ENCODE measurements around the gene TFDP2.
A peak's percentile ranks its signal among the peaks of the same experiment; 100 is the strongest.
"Not testable (repeated sequence)": the region's sequence is repeated elsewhere in the genome, so short reads cannot be mapped to it uniquely, and the experiment has no call there.

TFDP2 gene

GRCh38 chr3:141914311-141914710 is 235.0 kb downstream of the TFDP2 start:
- no peak for ATAC-seq (replicated peaks; ENCODE audit: extremely low read depth, poor library complexity, severe bottlenecking)
- no peak for DNase-seq (ENCODE audit: low spot score in 2 of 2)
- Mint-ChIP-seq H3K9me3 (peaks cover 6% of the 10 kb centered on the region), H3K4me3 (no peak overlapping the region), H3K27ac (ENCODE audit: low read depth) (no peak overlapping the region), H3K27me3 (no peaks in the 10 kb centered on the region), H3K4me1 (peaks cover 6% of the 10 kb centered on the region), H3K36me3 (ENCODE audit: insufficient read depth) (peaks cover 35% of the 10 kb centered on the region)

- H3K4me3 Mint-ChIP-seq: no peak overlapping the region
- H3K27me3 Mint-ChIP-seq: no peaks in the 10 kb centered on the region
- peaks cover 6% of the 10 kb centered on the region for H3K9me3 Mint-ChIP-seq
- peak in 1 of 2 donors; percentile 44 for DNase-seq (ENCODE audit: low spot score in 2 of 2)
- peaks cover 35% of the 10 kb centered on the region for H3K36me3 Mint-ChIP-seq (ENCODE audit: insufficient read depth)
- peaks cover 6% of the 10 kb centered on the region for H3K4me1 Mint-ChIP-seq
- peak overlapping the region; percentile 4 for H3K27ac Mint-ChIP-seq (ENCODE audit: low read depth)
- peak; percentile 73 for ATAC-seq (replicated peaks; ENCODE audit: extremely low read depth, poor library complexity, severe bottlenecking)
Observed at GRCh38 chr3:141913150-141913811, 236.1 kb downstream of the TFDP2 start.

DNA sequence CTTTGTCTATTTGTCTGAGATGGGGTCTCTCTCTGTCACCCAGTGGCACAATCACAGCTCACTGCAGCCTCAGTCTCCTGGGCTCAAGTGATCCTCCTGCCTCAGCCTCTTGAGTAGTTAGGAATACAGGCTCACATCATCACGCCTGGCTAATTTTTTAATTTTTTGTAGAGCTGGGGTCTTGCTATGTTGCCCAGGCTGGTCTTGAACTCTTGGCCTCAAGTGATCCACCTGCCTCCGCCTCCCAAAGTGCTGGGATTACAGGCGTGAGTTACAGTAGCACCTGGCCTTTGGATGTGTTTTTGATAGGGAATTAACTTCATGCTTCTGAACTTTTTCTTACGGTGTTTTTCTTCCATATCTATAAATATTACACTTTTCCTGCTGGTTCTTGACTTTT is 239.4 kb downstream of the TFDP2 start:
- not testable (repeated sequence) for DNase-seq (ENCODE audit: low spot score in 2 of 2); H3K27me3 Mint-ChIP-seq; ATAC-seq (replicated peaks; ENCODE audit: extremely low read depth, poor library complexity, severe bottlenecking); H3K9me3 Mint-ChIP-seq; H3K4me3 Mint-ChIP-seq
- Mint-ChIP-seq H3K4me1 (peaks cover 11% of the 10 kb centered on the region), H3K36me3 (ENCODE audit: insufficient read depth) (peaks cover 40% of the 10 kb centered on the region), H3K27ac (ENCODE audit: low read depth) (peak overlapping the region; percentile 73)

DNA sequence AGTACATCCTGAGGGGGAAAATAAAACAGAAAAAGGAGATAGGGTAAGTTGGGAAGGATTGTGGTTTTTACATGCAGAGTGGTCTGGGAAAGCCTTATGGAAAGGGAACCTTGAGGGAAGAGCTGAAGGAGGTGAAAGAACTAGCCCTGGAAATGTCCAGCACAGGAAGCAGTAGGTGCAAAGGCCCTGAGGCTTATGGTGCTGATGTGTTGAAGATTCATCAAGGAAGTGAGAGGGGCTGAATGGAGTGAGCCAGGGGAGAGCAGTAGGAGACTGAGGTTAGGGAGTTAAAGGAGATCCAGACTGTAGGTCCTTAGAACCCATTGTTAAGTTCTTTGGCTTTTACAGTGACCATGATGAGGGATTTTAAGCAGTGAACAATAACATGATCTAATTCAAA is 239.9 kb downstream of the TFDP2 start:
- H3K4me1 Mint-ChIP-seq: peaks cover 14% of the 10 kb centered on the region
- peak overlapping the region; percentile 1 for H3K27ac Mint-ChIP-seq (ENCODE audit: low read depth)
- ATAC-seq (replicated peaks; ENCODE audit: extremely low read depth, poor library complexity, severe bottlenecking) (no peak), DNase-seq (ENCODE audit: low spot score in 2 of 2) (no peak)
- H3K9me3 Mint-ChIP-seq: peaks cover 6% of the 10 kb centered on the region
- H3K4me3 Mint-ChIP-seq: no peak overlapping the region
- H3K36me3 Mint-ChIP-seq (ENCODE audit: insufficient read depth): peaks cover 38% of the 10 kb centered on the region
- no peaks in the 10 kb centered on the region for H3K27me3 Mint-ChIP-seq

- Mint-ChIP-seq H3K4me1 (peaks cover 12% of the 10 kb centered on the region), H3K36me3 (ENCODE audit: insufficient read depth) (peaks cover 24% of the 10 kb centered on the region), H3K27me3 (no peaks in the 10 kb centered on the region), H3K4me3 (no peak overlapping the region), H3K27ac (ENCODE audit: low read depth) (no peak overlapping the region), H3K9me3 (peaks cover 5% of the 10 kb centered on the region)
- DNase-seq (ENCODE audit: low spot score in 2 of 2) (no peak), ATAC-seq (replicated peaks; ENCODE audit: extremely low read depth, poor library complexity, severe bottlenecking) (no peak)
Observed at GRCh38 chr3:141905129-141905528, 244.2 kb downstream of the TFDP2 start.

GRCh38 chr3:141904203-141904602 is 245.1 kb downstream of the TFDP2 start:
- ATAC-seq (replicated peaks; ENCODE audit: extremely low read depth, poor library complexity, severe bottlenecking): no peak
- DNase-seq (ENCODE audit: low spot score in 2 of 2): no peak
- no peaks in the 10 kb centered on the region for H3K27me3 Mint-ChIP-seq
- H3K4me1 Mint-ChIP-seq: peaks cover 12% of the 10 kb centered on the region
- peaks cover 22% of the 10 kb centered on the region for H3K36me3 Mint-ChIP-seq (ENCODE audit: insufficient read depth)
- peaks cover 5% of the 10 kb centered on the region for H3K9me3 Mint-ChIP-seq
- H3K4me3 Mint-ChIP-seq: no peak overlapping the region
- H3K27ac Mint-ChIP-seq (ENCODE audit: low read depth): peak overlapping the region; percentile 59

GRCh38 chr3:141901914-141902313 is 247.4 kb downstream of the TFDP2 start:
- H3K4me3 Mint-ChIP-seq: no peak overlapping the region
- peaks cover 17% of the 10 kb centered on the region for H3K4me1 Mint-ChIP-seq
- H3K36me3 Mint-ChIP-seq (ENCODE audit: insufficient read depth): peaks cover 14% of the 10 kb centered on the region
- H3K27me3 Mint-ChIP-seq: no peaks in the 10 kb centered on the region
- no peak for DNase-seq (ENCODE audit: low spot score in 2 of 2)
- ATAC-seq (replicated peaks; ENCODE audit: extremely low read depth, poor library complexity, severe bottlenecking): no peak
- H3K9me3 Mint-ChIP-seq: peaks cover 5% of the 10 kb centered on the region
- no peak overlapping the region for H3K27ac Mint-ChIP-seq (ENCODE audit: low read depth)

DNA sequence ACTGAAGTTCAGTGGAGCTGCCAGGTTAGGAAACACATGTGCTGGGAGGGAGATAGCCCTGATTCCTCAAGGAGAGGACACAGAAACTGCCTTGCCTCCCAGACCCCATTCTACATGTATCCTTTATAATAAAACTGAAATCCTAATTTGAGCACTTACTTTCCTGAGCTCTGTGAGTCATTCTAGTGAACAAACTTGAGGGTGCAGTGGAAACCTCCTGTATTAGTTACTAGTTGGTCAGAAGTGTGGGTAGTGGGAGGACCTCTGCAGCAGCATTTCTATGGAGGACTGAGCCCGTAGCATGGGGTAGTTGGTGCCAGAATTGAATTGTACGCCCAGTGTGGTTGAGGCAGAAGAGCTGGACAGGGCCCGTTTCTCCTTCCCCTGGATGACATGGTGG is 249.0 kb downstream of the TFDP2 start:
- DNase-seq (ENCODE audit: low spot score in 2 of 2) (no peak), ATAC-seq (replicated peaks; ENCODE audit: extremely low read depth, poor library complexity, severe bottlenecking) (no peak)
- Mint-ChIP-seq H3K4me1 (peaks cover 18% of the 10 kb centered on the region), H3K27ac (ENCODE audit: low read depth) (no peak overlapping the region), H3K4me3 (no peak overlapping the region), H3K36me3 (ENCODE audit: insufficient read depth) (peaks cover 13% of the 10 kb centered on the region), H3K9me3 (peaks cover 5% of the 10 kb centered on the region), H3K27me3 (no peaks in the 10 kb centered on the region)

GRCh38 chr3:141898908-141899307 is 250.4 kb downstream of the TFDP2 start:
- no peak overlapping the region for H3K4me3 Mint-ChIP-seq
- H3K36me3 Mint-ChIP-seq (ENCODE audit: insufficient read depth): peaks cover 16% of the 10 kb centered on the region
- H3K4me1 Mint-ChIP-seq: peaks cover 20% of the 10 kb centered on the region
- no peaks in the 10 kb centered on the region for H3K27me3 Mint-ChIP-seq
- H3K27ac Mint-ChIP-seq (ENCODE audit: low read depth): no peak overlapping the region
- DNase-seq (ENCODE audit: low spot score in 2 of 2) (no peak), ATAC-seq (replicated peaks; ENCODE audit: extremely low read depth, poor library complexity, severe bottlenecking) (no peak)
- H3K9me3 Mint-ChIP-seq: peaks cover 5% of the 10 kb centered on the region

GRCh38 chr3:141895731-141896130 is 253.6 kb downstream of the TFDP2 start:
- peaks cover 15% of the 10 kb centered on the region for H3K36me3 Mint-ChIP-seq (ENCODE audit: insufficient read depth)
- no peak overlapping the region for H3K27ac Mint-ChIP-seq (ENCODE audit: low read depth)
- H3K4me3 Mint-ChIP-seq: no peak overlapping the region

GRCh38 chr3:141894524-141895176 is 254.7 kb downstream of the TFDP2 start:
- DNase-seq (ENCODE audit: low spot score in 2 of 2) (no peak), ATAC-seq (replicated peaks; ENCODE audit: extremely low read depth, poor library complexity, severe bottlenecking) (no peak)
- Mint-ChIP-seq H3K9me3 (no peaks in the 10 kb centered on the region), H3K4me1 (peaks cover 36% of the 10 kb centered on the region), H3K4me3 (no peak overlapping the region), H3K27ac (ENCODE audit: low read depth) (no peak overlapping the region), H3K27me3 (no peaks in the 10 kb centered on the region), H3K36me3 (ENCODE audit: insufficient read depth) (peaks cover 13% of the 10 kb centered on the region)

More at GRCh38 chr3:141895731-141896130, 253.6 kb downstream of the TFDP2 start:
- Mint-ChIP-seq H3K9me3 (peaks cover 5% of the 10 kb centered on the region), H3K27me3 (no peaks in the 10 kb centered on the region), H3K4me1 (peaks cover 36% of the 10 kb centered on the region)
- no peak for ATAC-seq (replicated peaks; ENCODE audit: extremely low read depth, poor library complexity, severe bottlenecking)
- DNase-seq (ENCODE audit: low spot score in 2 of 2): no peak

Measured in central memory CD8-positive, alpha-beta T cell (primary cell).